Measurements from ENCODE around the gene SAMSN1. TPM values are rescaled to one million over a fixed set of nuclear protein-coding genes. Genes with fewer than 3 reads are reported as not detected.

Gene SAMSN1
- total and polyA plus RNA-seq, 2 of the 8 experiments (the other 6 are each of a cell fraction or from before 2014, with no cell fraction given): 0.50 to 3.0 TPM

DNA sequence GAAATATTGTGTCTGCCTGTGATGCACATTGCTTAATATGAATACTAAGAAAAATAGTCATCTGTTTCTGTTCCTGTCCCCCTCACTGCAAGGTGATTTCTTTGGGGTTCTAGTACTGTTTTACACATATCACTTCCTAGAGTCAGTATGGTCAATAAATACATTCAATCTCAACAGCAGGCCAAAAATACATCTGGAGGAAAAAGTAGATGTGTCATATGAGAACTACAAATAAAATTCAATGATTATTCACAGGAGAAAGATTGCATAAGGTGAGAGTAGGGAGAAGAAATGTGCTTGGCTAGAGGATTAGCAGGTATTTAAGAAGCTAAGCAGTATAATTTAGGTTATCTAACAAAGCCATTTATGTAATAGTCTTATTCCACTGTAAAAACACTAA, 45.3 kb upstream of the SAMSN1 start:
- Histone ChIP-seq H3K79me1 (ENCODE audit: low read depth, low read length) (no peaks in the 10 kb centered on the region), H3K14ac (ENCODE audit: insufficient read length) (no peak overlapping the region), H4K91ac (replicated peaks; ENCODE audit: insufficient read length, low read length) (no peak overlapping the region), H2BK5ac (ENCODE audit: low read depth, low read length) (no peak overlapping the region), H3K27ac (ENCODE audit: low read depth, low read length) (no peak overlapping the region), H4K20me1 (replicated peaks in 1 of 2; ENCODE audit: control insufficient read depth in 1 of 2, insufficient read depth in 2 of 2, low read length in 2 of 2) (no peaks in the 10 kb centered on the region), H3K36me3 (ENCODE audit: control insufficient read depth in 2 of 4, insufficient read depth in 4 of 4, low read length in 3 of 4) (no peaks in the 10 kb centered on the region), H3K4me1 (replicated peaks in 1 of 4; ENCODE audit: control insufficient read depth in 3 of 4, insufficient read depth in 4 of 4, low read length in 3 of 4) (no peaks in the 10 kb centered on the region), H3K79me2 (ENCODE audit: control insufficient read depth in 1 of 2, insufficient read depth in 2 of 2, low read length in 2 of 2) (no peaks in the 10 kb centered on the region), H3K9me3 (ENCODE audit: insufficient read depth in 2 of 2, low read depth in 1 of 2, low read length in 1 of 2) (peaks cover 0 to under 1% of the 10 kb centered on the region in 2 experiments; a peak in 2 of 4 replicates), H3K18ac (ENCODE audit: extremely low read depth, low read length) (no peak overlapping the region), H3K27me3 (replicated peaks in 1 of 4; ENCODE audit: control insufficient read depth in 3 of 4, extremely low read depth in 1 of 4, insufficient read depth in 3 of 4, low read length in 3 of 4) (no peaks in the 10 kb centered on the region), H2BK12ac (ENCODE audit: low read depth, low read length) (no peak overlapping the region), H2BK20ac (ENCODE audit: low read length) (no peak overlapping the region), H3K4ac (replicated peaks; ENCODE audit: insufficient read length, low read depth, low read length) (no peak overlapping the region), H3K4me2 (ENCODE audit: insufficient read depth in 1 of 2, low read depth in 2 of 2, low read length in 2 of 2) (no peak overlapping the region), H4K5ac (ENCODE audit: insufficient read length, low read depth, low read length) (no peak overlapping the region), H2BK15ac (ENCODE audit: low read length) (no peak overlapping the region), H3K23ac (ENCODE audit: insufficient read length) (no peak overlapping the region), H3K9ac (replicated peaks in 1 of 4; ENCODE audit: extremely low read depth in 1 of 4, low read depth in 3 of 4, low read length in 3 of 4) (no peak overlapping the region), H3K56ac (replicated peaks; ENCODE audit: insufficient read length, low read depth, low read length) (no peak overlapping the region), H2AFZ (ENCODE audit: low read length) (0 out of 2 replicates have a peak overlapping the region, but pooled peaks have one; percentile 77), H2AK5ac (ENCODE audit: low read depth, low read length) (no peak overlapping the region), H3K4me3 (ENCODE audit: extremely low read depth in 1 of 4, insufficient read depth in 2 of 4, low read depth in 3 of 4, low read length in 4 of 4) (no peak overlapping the region), H3K23me2 (ENCODE audit: low read depth, low read length) (no peaks in the 10 kb centered on the region), H2BK120ac (replicated peaks; ENCODE audit: low read depth, low read length) (no peak overlapping the region), H4K8ac (ENCODE audit: extremely low read depth, insufficient read depth, low read length) (no peak overlapping the region)
- POLR2A ChIA-PET (ENCODE audit: partially characterized antibody): no interaction called here
- DNase-seq (ENCODE audit: low read depth in 1 of 2, low spot score in 2 of 2) (no peak), FAIRE-seq (no peak)
- CTCF ChIA-PET (ENCODE audit: partially characterized antibody): interaction anchor here (1.0 kb wide), 1 partner anchor 186 kb away, joined by 3 read pairs; no protein-coding TSS in a partner anchor
- TF ChIP-seq, protein P1, sequence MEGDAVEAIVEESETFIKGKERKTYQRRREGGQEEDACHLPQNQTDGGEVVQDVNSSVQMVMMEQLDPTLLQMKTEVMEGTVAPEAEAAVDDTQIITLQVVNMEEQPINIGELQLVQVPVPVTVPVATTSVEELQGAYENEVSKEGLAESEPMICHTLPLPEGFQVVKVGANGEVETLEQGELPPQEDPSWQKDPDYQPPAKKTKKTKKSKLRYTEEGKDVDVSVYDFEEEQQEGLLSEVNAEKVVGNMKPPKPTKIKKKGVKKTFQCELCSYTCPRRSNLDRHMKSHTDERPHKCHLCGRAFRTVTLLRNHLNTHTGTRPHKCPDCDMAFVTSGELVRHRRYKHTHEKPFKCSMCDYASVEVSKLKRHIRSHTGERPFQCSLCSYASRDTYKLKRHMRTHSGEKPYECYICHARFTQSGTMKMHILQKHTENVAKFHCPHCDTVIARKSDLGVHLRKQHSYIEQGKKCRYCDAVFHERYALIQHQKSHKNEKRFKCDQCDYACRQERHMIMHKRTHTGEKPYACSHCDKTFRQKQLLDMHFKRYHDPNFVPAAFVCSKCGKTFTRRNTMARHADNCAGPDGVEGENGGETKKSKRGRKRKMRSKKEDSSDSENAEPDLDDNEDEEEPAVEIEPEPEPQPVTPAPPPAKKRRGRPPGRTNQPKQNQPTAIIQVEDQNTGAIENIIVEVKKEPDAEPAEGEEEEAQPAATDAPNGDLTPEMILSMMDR (IDR thresholded peaks at IDR 0.05; ENCODE audit: control extremely low read depth in 1 of 3, insufficient read depth in 1 of 3, low read depth in 1 of 3, low read length in 3 of 3): no peak
- TF ChIP-seq JUND (IDR thresholded peaks at IDR 0.05; ENCODE audit: low read length): no peak
- TF ChIP-seq RBBP5 (IDR thresholded peaks at IDR 0.05; ENCODE audit: borderline replicate concordance, low read depth, low read length): no peak
- no peak for TF ChIP-seq TCF12 (IDR thresholded peaks at IDR 0.05; ENCODE audit: low read depth, low read length)
- TF ChIP-seq, protein P2, sequence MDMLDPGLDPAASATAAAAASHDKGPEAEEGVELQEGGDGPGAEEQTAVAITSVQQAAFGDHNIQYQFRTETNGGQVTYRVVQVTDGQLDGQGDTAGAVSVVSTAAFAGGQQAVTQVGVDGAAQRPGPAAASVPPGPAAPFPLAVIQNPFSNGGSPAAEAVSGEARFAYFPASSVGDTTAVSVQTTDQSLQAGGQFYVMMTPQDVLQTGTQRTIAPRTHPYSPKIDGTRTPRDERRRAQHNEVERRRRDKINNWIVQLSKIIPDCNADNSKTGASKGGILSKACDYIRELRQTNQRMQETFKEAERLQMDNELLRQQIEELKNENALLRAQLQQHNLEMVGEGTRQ (IDR thresholded peaks at IDR 0.05; ENCODE audit: low read length): no peak
- TF ChIP-seq POU5F1 (IDR thresholded peaks at IDR 0.05; ENCODE audit: low read depth, low read length): no peak
- TF ChIP-seq RFX5 (IDR thresholded peaks at IDR 0.05; ENCODE audit: borderline replicate concordance, low read depth, low read length): no peak
- no peak for TF ChIP-seq SIRT6 (IDR thresholded peaks at IDR 0.05; ENCODE audit: low read length)
- TF ChIP-seq MAFK (IDR thresholded peaks at IDR 0.05; ENCODE audit: low read depth, low read length): no peak
- no peak for TF ChIP-seq SP4 (IDR thresholded peaks at IDR 0.05; ENCODE audit: low read length)
- no peak for TF ChIP-seq CBX5 (IDR thresholded peaks at IDR 0.05; ENCODE audit: low read depth, low read length)
- no peak for TF ChIP-seq EGR1 (IDR thresholded peaks at IDR 0.05; ENCODE audit: borderline replicate concordance, low read depth, low read length)
- TF ChIP-seq NRF1 (IDR thresholded peaks at IDR 0.05; ENCODE audit: low read depth, low read length): no peak

Data from H1 (cell line).